PC-9 (cell line): ENCODE measurements around the gene BCAS3. TPM values are rescaled to one million over a fixed set of nuclear protein-coding genes. Genes with fewer than 3 reads are reported as not detected.

Experiments
- BruUV-seq: library from RNA; stranded (reverse); fragments of 400-500 nt; replicated peaks from 2 replicates; lab custom pipeline; 2021; lab: Mats Ljungman, UMichigan
- CTCF ChIA-PET: fragments of 300-600 bp; sonication (Branson Sonifier 250); formaldehyde crosslinking; loops from one replicate; lab custom pipeline; 2022; ENCODE audit warnings: antibody characterized with exemption; lab: Charles Lee
- POLR2A ChIA-PET: fragments of 300-600 bp; sonication (Branson Sonifier 250); formaldehyde crosslinking; loops from one replicate; lab custom pipeline; 2022; ENCODE audit warnings: antibody characterized with exemption; ENCODE audit not compliant: unreplicated experiment; lab: Charles Lee
- DNase-seq, 2 experiments: peaks; one replicate each; pipeline versions ENCODE4 v3.0.0 to v3.0.0-alpha.2; 2015 to 2022; ENCODE audit warnings: mixed read lengths in 1 of 2
- H2AFZ ChIP-seq: fragments of 200-600 bp; sonication (generic); 2 replicates; pipeline ENCODE4 v1.8.1; 2017; ENCODE audit warnings: antibody characterized with exemption
- H3F3A ChIP-seq: fragments of 200-600 bp; sonication (generic); 2 replicates; pipeline ENCODE4 v1.8.1; 2017; ENCODE audit warnings: antibody characterized with exemption, mild to moderate bottlenecking, low read depth; ENCODE audit not compliant: insufficient read depth
- H3K27ac ChIP-seq: fragments of 200-600 bp; sonication (generic); 2 replicates; pipeline ENCODE4 v1.6.1; 2016; ENCODE audit warnings: mixed run types
- H3K27me3 ChIP-seq: fragments of 200-600 bp; sonication (generic); 2 replicates; pipeline ENCODE4 v1.6.1; 2016; ENCODE audit warnings: low read depth, mixed run types; ENCODE audit not compliant: insufficient read depth
- H3K36me3 ChIP-seq: fragments of 200-600 bp; sonication (generic); 2 replicates; pipeline ENCODE4 v1.6.1; 2016; ENCODE audit warnings: low read depth, mixed run types
- H3K4me1 ChIP-seq: fragments of 200-600 bp; sonication (generic); replicated peaks from 2 replicates; pipeline ENCODE4 v1.6.1; 2016; ENCODE audit warnings: mixed run types; ENCODE audit not compliant: insufficient read depth
- H3K4me2 ChIP-seq: fragments of 200-600 bp; sonication (generic); 2 replicates; pipeline ENCODE4 v1.6.1; 2017; ENCODE audit warnings: mixed run types
- H3K4me3 ChIP-seq: fragments of 200-600 bp; sonication (generic); 2 replicates; pipeline ENCODE4 v1.6.1; 2016; ENCODE audit warnings: mixed run types
- H3K79me2 ChIP-seq: fragments of 200-600 bp; sonication (generic); 2 replicates; pipeline ENCODE4 v1.6.1; 2017; ENCODE audit warnings: low read depth, mixed run types
- H3K9me2 ChIP-seq: fragments of 200-600 bp; sonication (generic); 2 replicates; pipeline ENCODE4 v1.8.1; 2017; ENCODE audit warnings: mild to moderate bottlenecking; ENCODE audit not compliant: insufficient read depth
- H3K9me3 ChIP-seq: fragments of 200-600 bp; sonication (generic); 2 replicates; pipeline ENCODE4 v1.8.1; 2016; ENCODE audit warnings: low read depth; ENCODE audit not compliant: insufficient read depth
- H4K20me1 ChIP-seq: fragments of 200-600 bp; sonication (generic); 2 replicates; pipeline ENCODE4 v1.8.1; 2017; ENCODE audit not compliant: insufficient read depth
- CTCF ChIP-seq: fragments of 200-600 bp; sonication (generic); conservative IDR thresholded peaks from 2 replicates; pipeline ENCODE4 v1.6.1; 2017; ENCODE audit warnings: mixed run types, antibody characterized with exemption, mild to moderate bottlenecking, moderate library complexity
- EZH2 ChIP-seq: fragments of 200-600 bp; sonication (generic); IDR thresholded peaks from 2 replicates; pipeline ENCODE4 v1.8.0; 2017; ENCODE audit warnings: antibody characterized with exemption, low read depth
- intact Hi-C: fragments of 100-400 bp; cut with micrococcal nuclease; formaldehyde crosslinking; loops from one replicate; pipeline ENCODE4 v1.10.0; 2022; ENCODE audit not compliant: unreplicated experiment
- total RNA-seq: library from RNA; stranded (reverse); gene quantifications from 2 replicates; pipeline ENCODE4 v1.2.3, GENCODE V29; 2021

Gene BCAS3
- total RNA-seq, 1 experiment from 2014 or later = 26.0 TPM

- TF ChIP-seq EZH2 (no peak), CTCF (no peak)
- ChIA-PET CTCF (interaction anchor here (0.6 kb wide), 1 partner anchor 189 kb away, joined by 4 read pairs; no protein-coding TSS in a partner anchor), POLR2A (no interaction called here)
- intact Hi-C loops = no loop called here
- Histone ChIP-seq H3K4me2 (no peak overlapping the region), H2AFZ (no peak overlapping the region), H3K4me3 (no peak overlapping the region), H3K79me2 (no peaks in the 10 kb centered on the region), H3K9me3 (no peaks in the 10 kb centered on the region), H3K27me3 (no peaks in the 10 kb centered on the region), H3K27ac (no peak overlapping the region), H4K20me1 (no peaks in the 10 kb centered on the region), H3K9me2 (no peaks in the 10 kb centered on the region), H3K36me3 (no peaks in the 10 kb centered on the region), H3K4me1 (no peaks in the 10 kb centered on the region), H3F3A (no peaks in the 10 kb centered on the region)
- BruUV-seq = no TSS peak
- no peak for DNase-seq
Observed at GRCh38 chr17:60909405-60909804, 231.8 kb downstream of the BCAS3 start.

- Histone ChIP-seq H3K9me3 (no peaks in the 10 kb centered on the region), H2AFZ (no peak overlapping the region), H3K27me3 (no peaks in the 10 kb centered on the region), H3K4me1 (no peaks in the 10 kb centered on the region), H3K4me3 (no peak overlapping the region), H4K20me1 (no peaks in the 10 kb centered on the region), H3K4me2 (no peak overlapping the region), H3K9me2 (no peaks in the 10 kb centered on the region), H3K79me2 (no peaks in the 10 kb centered on the region), H3K27ac (no peak overlapping the region), H3K36me3 (no peaks in the 10 kb centered on the region), H3F3A (no peaks in the 10 kb centered on the region)
- BruUV-seq = no TSS peak
- intact Hi-C loops = no loop called here
- no peak for DNase-seq
- ChIA-PET CTCF (no interaction called here), POLR2A (no interaction called here)
- no peak for TF ChIP-seq EZH2
- no peak for TF ChIP-seq CTCF
Observed at GRCh38 chr17:60910415-60910814, 232.8 kb downstream of the BCAS3 start.

- H3K4me2 ChIP-seq = no peak overlapping the region
- TF ChIP-seq CTCF = no peak
- no peak for TF ChIP-seq EZH2
- CTCF ChIA-PET = no interaction called here
- H3K79me2 ChIP-seq = no peaks in the 10 kb centered on the region
- no peaks in the 10 kb centered on the region for H3K36me3 ChIP-seq
- no peak overlapping the region for H3K27ac ChIP-seq
- intact Hi-C loops = no loop called here
- no peak overlapping the region for H3K4me3 ChIP-seq
- POLR2A ChIA-PET = interaction anchor here (0.6 kb wide), 1 partner anchor 139 kb away, joined by 4 read pairs; no protein-coding TSS in a partner anchor
- no TSS peak for BruUV-seq
- H3K4me1 ChIP-seq = no peaks in the 10 kb centered on the region
- H3K9me3 ChIP-seq = no peaks in the 10 kb centered on the region
- no peaks in the 10 kb centered on the region for H3K27me3 ChIP-seq
- DNase-seq = no peak
- H3F3A ChIP-seq = no peaks in the 10 kb centered on the region
- H2AFZ ChIP-seq = no peak overlapping the region
- no peaks in the 10 kb centered on the region for H3K9me2 ChIP-seq
- no peaks in the 10 kb centered on the region for H4K20me1 ChIP-seq
Observed at GRCh38 chr17:60914078-60914477, 236.4 kb downstream of the BCAS3 start.
